ENCODE results near the gene SPTB.
A peak's percentile ranks its signal among the peaks of the same experiment; 100 is the strongest.
"Not testable (repeated sequence)": the region's sequence is repeated elsewhere in the genome, so short reads cannot be mapped to it uniquely, and the experiment has no call there.

Gene SPTB

GRCh38 chr14:64915029-64915424 lies 35.3 kb upstream of the SPTB start:
- TF ChIP-seq MYC (IDR thresholded peaks at IDR 0.05; ENCODE audit: low read depth, low read length) (no peak), CTCF (IDR thresholded peaks at IDR 0.05; ENCODE audit: low read depth, low read length) (no peak), POLR2A (IDR thresholded peaks at IDR 0.05; ENCODE audit: extremely low read depth, insufficient read length) (no peak), MAX (IDR thresholded peaks at IDR 0.05; ENCODE audit: low read depth, low read length) (no peak)
- no peak for DNase-seq (ENCODE audit: low read depth)
- peak overlapping the region; percentile 81 for H3K4me3 ChIP-seq (ENCODE audit: low read depth, low read length)

- peak within 1 kb of the TSS; percentile 81 for H3K4me3 ChIP-seq (ENCODE audit: low read depth, low read length)
- DNase-seq (ENCODE audit: low read depth): peak; percentile 96
- TF ChIP-seq POLR2A (IDR thresholded peaks at IDR 0.05; ENCODE audit: extremely low read depth, insufficient read length) (peak; percentile 95), CTCF (IDR thresholded peaks at IDR 0.05; ENCODE audit: low read depth, low read length) (no peak), MYC (IDR thresholded peaks at IDR 0.05; ENCODE audit: low read depth, low read length) (peak; percentile 82), MAX (IDR thresholded peaks at IDR 0.05; ENCODE audit: low read depth, low read length) (peak; percentile 67)
These were observed 34.7 kb upstream of the SPTB start, which contains the start of gene CHURC1 for GRCh38 chr14:64914237-64915028. CHURC1 (plus strand) TSS chr14:64914455; CDS start chr14:64914496, 41 bp downstream.

GRCh38 chr14:64913477-64913876 lies 33.8 kb upstream of the SPTB start:
- peak overlapping the region; percentile 81 for H3K4me3 ChIP-seq (ENCODE audit: low read depth, low read length)
- DNase-seq (ENCODE audit: low read depth): not testable (repeated sequence)

GRCh38 chr14:64912261-64912660 lies 32.6 kb upstream of the SPTB start:
- TF ChIP-seq CTCF (IDR thresholded peaks at IDR 0.05; ENCODE audit: low read depth, low read length): no peak
- H3K4me3 ChIP-seq (ENCODE audit: low read depth, low read length): no peak overlapping the region
- no peak for DNase-seq (ENCODE audit: low read depth)

- H3K4me3 ChIP-seq (ENCODE audit: low read depth, low read length): no peak overlapping the region
- peak; percentile 33 for DNase-seq (ENCODE audit: low read depth)
- TF ChIP-seq CTCF (IDR thresholded peaks at IDR 0.05; ENCODE audit: low read depth, low read length) (peak; percentile 67), MYC (IDR thresholded peaks at IDR 0.05; ENCODE audit: low read depth, low read length) (no peak)
These were observed 31.3 kb upstream of the SPTB start for GRCh38 chr14:64910847-64911495.

- H3K4me3 ChIP-seq (ENCODE audit: low read depth, low read length): no peak overlapping the region
- TF ChIP-seq CTCF (IDR thresholded peaks at IDR 0.05; ENCODE audit: low read depth, low read length): no peak
- DNase-seq (ENCODE audit: low read depth): no peak
These were observed 26.3 kb upstream of the SPTB start for GRCh38 chr14:64906022-64906421.
